Lower leg skin (tissue), 3 donors: ENCODE results near the gene EDA2R.

ENCODE experiments used
- CTCF ChIP-seq, 3 donors: fragments of 450-650 bp; IDR thresholded peaks; one replicate each; pipeline ENCODE4 v1.5.1; 2016; ENCODE audit warnings: antibody characterized with exemption in 3 of 3, mild to moderate bottlenecking in 3 of 3, moderate library complexity in 2 of 3
- POLR2A ChIP-seq, 2 donors: fragments of 450-650 bp; IDR thresholded peaks; one replicate each; pipeline ENCODE4 v1.6.1; 2016 to 2017; ENCODE audit warnings: antibody characterized with exemption in 2 of 2, mild to moderate bottlenecking in 1 of 2, moderate library complexity in 1 of 2

- TF ChIP-seq CTCF (IDR thresholded peaks at IDR 0.05) (no peak), POLR2A (IDR thresholded peaks at IDR 0.05) (no peak)
These were observed 3.5 kb downstream of the EDA2R start for GRCh38 chrX:66635360-66635759.
